Stimulated activated CD8-positive, alpha-beta memory T cell treated with anti-CD3 and anti-CD28 coated beads, Interleukin-7, amount 100 ng/mL, for 48 hours (primary cell): ENCODE data around the gene HMGN3.
A peak's percentile ranks its signal among the peaks of the same experiment; 100 is the strongest.
"Not testable (repeated sequence)": the region's sequence is repeated elsewhere in the genome, so short reads cannot be mapped to it uniquely, and the experiment has no call there.

ENCODE experiments used
- DNase-seq, 2 donors: peaks; one replicate each; pipeline ENCODE4 v3.0.0-alpha.2; 2020; ENCODE audit warnings: low read depth in 1 of 2; ENCODE audit errors: extremely low read depth in 1 of 2

HMGN3 gene

GRCh38 chr6:79234150-79235022, at the start of gene HMGN3:
HMGN3 (minus strand) TSS chr6:79234682.
- DNase-seq, result peak; percentile 85 to 88

GRCh38 chr6:79280756-79281155, 46.3 kb upstream of the HMGN3 start:
- no peak for DNase-seq

DNA sequence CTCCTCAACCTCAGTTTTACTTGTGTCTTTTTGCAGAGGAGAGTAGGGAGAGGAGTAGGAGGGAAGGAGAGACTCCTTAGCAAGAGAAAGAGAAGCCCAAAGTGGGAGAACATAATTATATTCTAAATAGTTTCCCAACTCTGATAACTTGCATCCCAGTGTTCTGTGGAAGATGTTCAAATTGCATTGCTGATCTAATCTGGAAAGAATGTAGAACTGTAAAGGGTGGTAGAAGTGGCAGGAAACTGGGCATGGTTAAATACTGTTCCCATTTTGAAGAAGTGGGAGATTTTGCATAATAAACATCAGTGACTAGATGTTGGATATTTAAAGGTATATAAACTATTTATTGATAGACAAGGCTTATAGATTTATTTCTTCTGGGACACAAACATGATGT, 42.6 kb upstream of the HMGN3 start:
- DNase-seq, result no peak

GRCh38 chr6:79269877-79270276, 35.4 kb upstream of the HMGN3 start:
- no peak for DNase-seq

DNA sequence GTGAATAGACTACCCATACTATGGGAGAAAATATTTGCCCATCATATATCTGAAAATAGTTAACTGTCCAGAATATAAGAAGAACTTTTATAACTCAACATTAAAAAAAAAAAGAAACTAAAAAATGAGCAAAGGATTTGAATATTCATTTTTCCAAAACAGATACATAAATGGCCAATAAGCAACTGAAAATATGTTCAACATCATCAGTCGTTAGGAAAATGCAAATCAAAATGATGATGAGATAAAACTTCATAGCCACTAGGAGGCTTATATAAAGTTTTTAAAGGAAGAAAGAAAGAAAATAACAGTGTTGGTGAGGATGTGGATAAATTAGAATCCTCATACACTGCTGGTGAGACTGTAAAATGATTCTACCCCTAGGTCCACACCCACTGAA, 32.6 kb upstream of the HMGN3 start:
- DNase-seq, result no peak

DNA sequence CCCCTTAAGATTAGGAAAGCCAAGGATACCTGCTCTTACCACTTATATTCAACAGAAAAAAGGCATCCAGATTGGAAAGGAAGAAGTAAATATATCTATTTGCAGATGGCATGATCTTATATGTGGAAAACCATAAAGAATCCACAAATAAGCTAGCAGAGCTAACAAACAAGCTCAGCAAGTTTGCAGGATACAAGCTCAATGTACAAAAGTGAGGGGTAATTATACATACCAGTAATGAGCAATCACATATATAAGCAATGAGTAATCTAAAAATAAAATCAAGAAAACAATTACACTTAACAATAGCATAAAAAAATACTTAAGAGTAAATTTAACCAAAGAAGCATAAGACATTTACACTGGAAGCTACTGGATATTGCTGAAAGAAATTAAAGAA, 31.6 kb upstream of the HMGN3 start:
- DNase-seq, result no peak

DNA sequence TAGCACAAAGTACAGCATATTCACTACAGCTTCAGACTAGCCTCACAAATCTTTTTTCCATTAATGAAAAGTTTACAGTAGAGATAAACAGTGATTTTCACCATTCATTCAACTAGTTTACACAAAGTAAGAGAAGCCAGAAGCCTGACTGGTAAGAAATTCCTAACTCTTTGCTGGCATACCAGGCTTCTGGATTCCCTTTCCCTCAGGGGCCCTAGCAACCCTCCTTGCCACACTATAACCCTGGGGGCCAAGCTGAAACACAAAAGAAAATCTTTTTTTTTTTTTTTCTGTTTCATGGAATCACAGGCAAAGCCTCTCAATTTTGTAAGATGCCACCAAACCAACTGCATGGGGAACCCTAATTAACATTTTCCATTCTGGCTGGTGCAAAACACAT, 28.9 kb upstream of the HMGN3 start:
- no peak for DNase-seq

DNA sequence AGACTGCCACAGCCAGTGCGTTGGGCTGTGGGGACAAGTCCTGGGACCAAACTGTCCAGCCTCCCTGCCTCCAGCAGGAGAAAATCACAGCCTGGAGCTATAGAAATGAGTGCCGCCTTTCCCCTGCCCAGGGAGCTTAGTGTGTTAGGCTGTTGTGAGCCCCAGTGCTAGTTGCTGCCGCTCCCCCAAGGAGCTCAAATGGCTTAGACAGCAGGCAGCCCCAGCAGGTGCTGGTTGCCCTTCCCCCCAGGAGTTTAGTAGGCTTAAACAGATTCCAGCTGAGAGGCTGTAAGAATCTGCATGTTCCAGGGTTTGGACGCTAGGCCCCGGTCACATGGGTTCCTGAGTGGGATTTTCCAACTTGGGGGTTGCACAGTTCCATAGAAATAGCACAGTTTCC, 27.2 kb upstream of the HMGN3 start:
- no peak for DNase-seq

GRCh38 chr6:79260772-79261171, 26.3 kb upstream of the HMGN3 start:
- no peak for DNase-seq

- no peak for DNase-seq
These were observed 23.1 kb upstream of the HMGN3 start for GRCh38 chr6:79257381-79258205.

GRCh38 chr6:79256770-79257169, 22.3 kb upstream of the HMGN3 start:
- DNase-seq, result not testable (repeated sequence)

DNA sequence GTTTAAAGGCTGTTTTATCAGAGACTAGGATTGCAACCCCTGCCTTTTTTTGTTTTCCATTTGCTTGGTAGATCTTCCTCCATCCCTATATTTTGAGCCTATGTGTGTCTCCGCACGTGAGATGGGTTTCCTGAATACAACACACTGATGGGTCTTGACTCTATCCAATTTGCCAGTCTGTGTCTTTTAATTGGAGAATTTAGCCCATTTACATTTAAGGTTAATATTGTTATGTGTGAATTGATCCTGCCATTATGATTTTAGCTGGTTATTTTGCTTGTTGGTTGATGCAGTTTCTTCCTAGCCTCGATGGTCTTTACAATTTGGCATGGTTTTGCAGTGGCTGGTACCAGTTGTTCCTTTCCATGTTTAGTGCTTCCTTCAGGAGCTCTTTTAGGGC, 20.6 kb upstream of the HMGN3 start:
- not testable (repeated sequence) for DNase-seq

DNA sequence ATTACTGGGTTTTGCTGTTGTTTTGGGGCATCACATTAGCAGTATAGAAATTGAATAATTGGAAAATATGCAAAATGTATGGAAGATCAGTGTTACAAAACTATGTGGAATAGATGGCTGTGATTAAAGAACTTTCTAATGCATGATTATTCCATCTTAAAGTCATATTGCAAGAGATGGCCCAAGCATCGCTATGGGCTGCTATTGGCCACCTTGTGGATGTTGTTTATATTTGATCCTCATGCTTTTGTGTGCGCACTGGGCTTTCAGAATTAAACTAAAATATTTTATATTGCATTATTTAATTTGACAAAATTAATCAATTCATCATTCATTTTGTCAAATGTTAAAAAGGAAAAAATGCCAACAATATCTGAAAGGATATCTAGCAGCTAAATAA, 16.1 kb upstream of the HMGN3 start:
- no peak for DNase-seq

GRCh38 chr6:79250107-79250514, 15.6 kb upstream of the HMGN3 start:
- no peak for DNase-seq

DNA sequence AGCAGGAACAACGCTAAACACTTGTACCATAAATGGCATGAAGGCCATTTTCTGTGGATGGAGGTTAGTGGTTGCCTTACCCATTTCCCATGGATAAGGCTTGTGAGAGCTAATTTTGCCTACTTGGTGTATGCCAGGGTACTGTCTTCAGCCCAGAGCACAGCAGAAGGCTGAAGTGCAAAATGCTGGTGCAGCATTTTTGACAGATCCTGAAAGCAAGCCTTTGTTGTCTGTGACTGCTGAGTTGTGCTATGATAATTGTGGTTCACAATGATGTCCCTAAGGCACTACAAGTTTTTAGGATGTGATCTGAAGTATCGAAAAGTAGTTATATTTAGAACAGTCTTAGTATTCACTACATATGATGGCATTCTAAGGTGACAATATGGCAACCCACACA, 14.7 kb upstream of the HMGN3 start:
- no peak for DNase-seq

DNA sequence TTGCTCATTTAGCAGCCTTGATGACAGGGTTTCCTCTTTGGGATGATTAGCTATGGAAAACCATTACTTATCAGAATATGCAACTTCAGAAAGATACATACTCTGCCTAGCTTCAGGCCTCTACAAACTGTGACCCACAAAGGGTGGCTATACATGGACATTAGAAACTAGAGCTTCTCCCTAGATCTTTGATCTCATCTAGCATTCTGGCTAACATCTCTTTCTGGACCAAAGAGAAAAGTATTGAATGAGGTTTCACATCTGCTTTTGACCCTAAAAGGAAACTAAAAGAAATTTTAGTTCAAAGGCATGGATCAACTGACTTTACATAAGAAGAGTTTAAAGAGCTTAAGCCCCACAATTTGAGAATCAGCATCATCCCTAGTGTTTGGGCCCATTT, 12.4 kb upstream of the HMGN3 start:
- no peak for DNase-seq

GRCh38 chr6:79241228-79241627, 6.7 kb upstream of the HMGN3 start:
- DNase-seq, result no peak

- no peak for DNase-seq
These were observed 6.0 kb upstream of the HMGN3 start for GRCh38 chr6:79240509-79240908.

- no peak for DNase-seq
These were observed 5.2 kb upstream of the HMGN3 start for GRCh38 chr6:79239536-79240168.

DNA sequence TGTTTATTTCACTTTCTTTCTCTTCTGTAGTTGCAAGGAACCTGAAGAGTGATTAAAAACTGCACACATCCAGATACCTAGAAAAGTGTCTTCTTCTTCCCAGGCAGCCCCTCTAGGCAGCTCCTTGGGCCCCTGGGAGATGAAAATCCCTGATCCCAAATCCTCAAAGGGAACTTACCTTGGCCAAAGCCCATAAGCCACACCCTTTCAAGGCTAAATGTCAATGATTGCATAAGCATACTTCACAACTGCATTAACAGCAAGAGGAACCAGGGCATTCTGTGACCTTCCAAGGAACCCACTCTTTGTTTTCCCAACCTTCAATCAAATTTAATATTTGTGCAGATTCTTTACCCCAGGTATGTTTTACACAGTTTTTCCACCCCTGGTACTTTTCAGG, 4.4 kb upstream of the HMGN3 start:
- DNase-seq, result no peak

DNA sequence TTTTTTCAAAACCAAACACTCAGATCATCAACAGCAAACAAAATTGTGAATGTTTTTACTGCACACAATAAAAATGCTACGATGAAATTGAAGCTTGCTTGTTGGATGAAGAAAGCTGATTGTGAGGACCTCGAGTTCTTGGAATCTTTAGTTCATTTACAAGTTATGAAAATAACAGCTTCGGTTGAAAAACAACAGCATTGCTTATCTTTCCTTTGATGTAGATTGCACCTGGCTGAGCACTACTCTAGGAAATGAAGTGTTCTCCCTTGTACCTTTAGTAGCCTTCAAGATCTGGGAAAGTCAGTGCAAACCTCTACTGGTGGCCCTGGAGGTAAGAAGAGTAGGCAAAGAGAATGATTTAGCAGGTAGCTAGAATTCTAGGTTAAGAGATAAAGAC, 2.2 kb upstream of the HMGN3 start:
- no peak for DNase-seq
